Heart right ventricle (tissue), 16 donors: ENCODE data around the gene DOCK9. TPM values are rescaled to one million over a fixed set of nuclear protein-coding genes. Genes with fewer than 3 reads are reported as not detected.
A peak's percentile ranks its signal among the peaks of the same experiment; 100 is the strongest.

Experiments used
- ATAC-seq, 8 donors: fragments of 200-7000 bp; cut with Tn5 transposase; one replicate each; pipeline ENCODE4 v1.9.1; 2020; ENCODE audit warnings: mild to moderate bottlenecking in 8 of 8, moderate library complexity in 8 of 8, moderate number of reproducible peaks in 1 of 8
- DNase-seq, 2 donors: peaks; one replicate each; pipeline ENCODE4 v3.0.0-alpha.2; 2020
- H3K27ac ChIP-seq, 10 donors: fragments of 200-600 bp; sonication (generic) in 2 of 10; one replicate each; pipeline versions ENCODE4 v1.5.0 to v1.8.0; 2020 to 2022; ENCODE audit warnings: mild to moderate bottlenecking in 3 of 10
- H3K27me3 ChIP-seq, 7 donors: fragments of 200-600 bp; one replicate each; pipeline ENCODE4 v1.8.0; 2021 to 2022; ENCODE audit warnings: mild to moderate bottlenecking in 2 of 7
- H3K36me3 ChIP-seq, 9 donors: fragments of 200-600 bp; sonication (generic) in 1 of 9; one replicate each; pipeline versions ENCODE4 v1.5.0 to v1.8.0; 2020 to 2022; ENCODE audit warnings: mild to moderate bottlenecking in 2 of 9
- H3K4me1 ChIP-seq, 9 donors: fragments of 200-600 bp; sonication (generic) in 1 of 9; one replicate each; pipeline versions ENCODE4 v1.5.0 to v1.8.0; 2020 to 2022; ENCODE audit warnings: mild to moderate bottlenecking in 4 of 9
- H3K4me3 ChIP-seq, 10 donors: fragments of 200-600 bp; sonication (generic) in 2 of 10; one replicate each; pipeline versions ENCODE4 v1.5.0 to v1.8.0; 2020 to 2022; ENCODE audit warnings: mild to moderate bottlenecking in 7 of 10, moderate library complexity in 2 of 10
- H3K9me3 ChIP-seq, 11 donors: fragments of 200-600 bp in 10 of 11; sonication (generic) in 2 of 11; one replicate each; pipeline versions ENCODE4 v1.5.0 to v1.8.0; 2013 to 2022; ENCODE audit warnings: mild to moderate bottlenecking in 2 of 11, control low read depth in 1 of 11, moderate library complexity in 1 of 11
- CTCF ChIP-seq, 9 donors: fragments of 200-600 bp; sonication (generic) in 2 of 9; IDR thresholded peaks; one replicate each; pipeline versions ENCODE4 v1.5.0 to v1.8.0; 2021 to 2022; ENCODE audit warnings: antibody characterized with exemption in 9 of 9, mild to moderate bottlenecking in 5 of 9, moderate library complexity in 1 of 9
- WGBS, 2 donors: extraction: QIAGEN DNeasy Blood & Tissue Kit; methylation state at CpG; one replicate each; pipeline ENCODE4 v1.1.7; 2013; ENCODE audit warnings: inconsistent platforms in 1 of 2; 5-methylcytosine and 5-hydroxymethylcytosine counted together
- intact Hi-C, 10 donors: fragments of 100-400 bp; cut with DNase I; formaldehyde crosslinking; loops; one replicate each; pipeline versions ENCODE4 v1.11.1 to v1.14.2; 2022
- polyA plus RNA-seq, 2 donors: library from polyadenylated mRNA; stranded (reverse); fragments of 200-250 nt; gene quantifications; one replicate each; pipeline ENCODE4 v1.2.3, GENCODE V29; 2013
- total RNA-seq, 10 donors: library from RNA; stranded (reverse); fragmentation: NEBNext Ultra II Directional in 3 of 10; extraction: Animal tissue kit (Norgen Biotek cat#: 25700) in 3 of 10; gene quantifications; one replicate each; pipeline versions ENCODE4 v1.2.1 to v1.2.4, GENCODE V29; 2021 to 2023
- donor health status: Arrhythmogenic right ventricular cardiomyopathy.
- donor health status: ischemic (EF 13 %, LVEDD 7.1; RV severe dilation, severe dysfunction).
- donor health status: healthy with polysubstance abuse.
- donor health status: DM: no; HTN: yes; CAD: no.
- donor health status: DM: no; HTN: no; CAD: no.
- donor health status: ischemic (EF 25% LVEDD 6.9; RV normal size, moderate dysfunction).
- donor health status: ischemic (EF 25% LVEDD 5.7; RV mildly dilated, moderate dysfunction).
- donor health status: healthy.
- donor health status: DM: yes; HTN: yes; CAD: no.
- donor health status: Ischemic cardiomyopathy.
- donor health status: ischemic (EF 35%, LVEDD 5.7; RV mildly dilated, moderate dysfunction).
- donor health status: nonischemic (EF 11% LVEDD 7.7; RV severe dilation, severe dysfunction).
- donor health status: DM: yes; HTN: yes; CAD: no.
- donor health status: PGD.
- donor health status: ischemic (EF 29% LVEDD 5.4; RV normal size, mild dysfunction).
- donor health status: nonischemic (EF 23%, LVEDD 6.1; RV moderate dilation, normal function).

DOCK9 gene
- total and polyA plus RNA-seq, 12 donors = 31.6 to 73.7 (median 43.4) TPM

- ATAC-seq = no peak
- 52 to 68% methylated on average over 2 of the region's 2 CpGs for WGBS, 2 donors
- peak overlapping the region in 7 of 10 donors; percentile 44 to 85 (median 68) for H3K27ac ChIP-seq
- no peaks in the 10 kb centered on the region for H3K27me3 ChIP-seq
- intact Hi-C loops = loop anchor here in 1 of 10 donors (10.0 kb wide), 1 partner anchor 51 kb away; no protein-coding TSS in a partner anchor
- H3K9me3 ChIP-seq = no peaks in the 10 kb centered on the region
- no peaks in the 10 kb centered on the region for H3K36me3 ChIP-seq
- no peak overlapping the region for H3K4me3 ChIP-seq
- DNase-seq = no peak
- peaks cover 32 to 100% (median 75%) of the 10 kb centered on the region in 9 donors for H3K4me1 ChIP-seq
- no peak for TF ChIP-seq CTCF (IDR thresholded peaks at IDR 0.05)
Measured at GRCh38 chr13:98965325-98965724, 12.5 kb downstream of the DOCK9 start.

- Histone ChIP-seq H3K36me3 (no peaks in the 10 kb centered on the region), H3K27me3 (no peaks in the 10 kb centered on the region), H3K4me1 (peaks cover 33 to 100% (median 73%) of the 10 kb centered on the region in 9 donors), H3K4me3 (no peak overlapping the region), H3K9me3 (no peaks in the 10 kb centered on the region), H3K27ac (peak overlapping the region in 9 of 10 donors; percentile 26 to 85 (median 68))
- whole genome bisulfite sequencing, 2 donors = 31 to 36% methylated on average over 2 of the region's 2 CpGs
- ATAC-seq = no peak
- intact Hi-C loops = loop anchor here in 1 of 10 donors (10.0 kb wide), 1 partner anchor 49 kb away; no protein-coding TSS in a partner anchor
- no peak for TF ChIP-seq CTCF (IDR thresholded peaks at IDR 0.05)
- DNase-seq = no peak
Measured at GRCh38 chr13:98963917-98964316, 13.9 kb downstream of the DOCK9 start.

GRCh38 chr13:98962901-98963590 is 14.8 kb downstream of the DOCK9 start:
- H3K36me3 ChIP-seq = no peaks in the 10 kb centered on the region
- no peak overlapping the region for H3K4me3 ChIP-seq
- WGBS, 2 donors = 74 to 82% methylated on average over 9 of the region's 9 CpGs
- intact Hi-C loops = loop anchor here in 1 of 10 donors (10.0 kb wide), 1 partner anchor 48 kb away; no protein-coding TSS in a partner anchor
- no peaks in the 10 kb centered on the region for H3K27me3 ChIP-seq
- DNase-seq (no peak), ATAC-seq (peak in 7 of 8 donors; percentile 18 to 55 (median 33))
- peak overlapping the region; percentile 10 to 85 (median 65) for H3K27ac ChIP-seq
- no peaks in the 10 kb centered on the region for H3K9me3 ChIP-seq
- TF ChIP-seq CTCF (IDR thresholded peaks at IDR 0.05) = no peak
- peaks cover 33 to 99% (median 76%) of the 10 kb centered on the region in 9 donors for H3K4me1 ChIP-seq

GRCh38 chr13:98961503-98962105 is 16.3 kb downstream of the DOCK9 start:
- no peak for DNase-seq
- H3K4me1 ChIP-seq = peaks cover 30 to 91% (median 78%) of the 10 kb centered on the region in 9 donors
- no peaks in the 10 kb centered on the region for H3K36me3 ChIP-seq
- no peaks in the 10 kb centered on the region for H3K9me3 ChIP-seq
- H3K27ac ChIP-seq = peak overlapping the region in 7 of 10 donors; percentile 6 to 85 (median 72)
- H3K27me3 ChIP-seq = no peaks in the 10 kb centered on the region
- 79 to 81% methylated on average over 7 of the region's 7 CpGs for WGBS, 2 donors
- no peak for ATAC-seq
- H3K4me3 ChIP-seq = no peak overlapping the region
- intact Hi-C loops = loop anchor here in 1 of 10 donors (10.0 kb wide), 1 partner anchor 47 kb away; no protein-coding TSS in a partner anchor
- TF ChIP-seq CTCF (IDR thresholded peaks at IDR 0.05) = no peak
